DND-41 (cell line): Measurements from ENCODE around the gene TOR1A.

Experiments used
- ATAC-seq: fragments of 200-7000 bp; cut with Tn5 transposase; 3 replicates; pipeline ENCODE4 v1.9.1; 2021; ENCODE audit warnings: low read depth; ENCODE audit not compliant: insufficient read depth
- DNase-seq: peaks from one replicate; pipeline ENCODE4 v3.0.0-alpha.2; 2020
- H2AFZ ChIP-seq: 2 replicates; pipeline ENCODE4 v1.6.0; 2012; ENCODE audit warnings: low read depth, low read length
- H3K27ac ChIP-seq: 2 replicates; pipeline ENCODE4 v1.5.1; 2012; ENCODE audit warnings: low read length, inconsistent platforms
- H3K27me3 ChIP-seq: fragments of 200-600 bp; sonication (generic); 2 replicates; pipeline ENCODE4 v1.6.0; 2012; ENCODE audit warnings: low read length, mild to moderate bottlenecking, inconsistent platforms; ENCODE audit not compliant: insufficient read depth, poor library complexity
- H3K36me3 ChIP-seq: 2 replicates; pipeline ENCODE4 v1.5.1; 2012; ENCODE audit warnings: low read length, inconsistent platforms; ENCODE audit not compliant: insufficient read depth
- H3K4me1 ChIP-seq: 2 replicates; pipeline ENCODE4 v1.5.1; 2012; ENCODE audit warnings: mild to moderate bottlenecking, low read length; ENCODE audit not compliant: insufficient read depth
- H3K4me2 ChIP-seq: 2 replicates; pipeline ENCODE4 v1.6.0; 2012; ENCODE audit warnings: mild to moderate bottlenecking, moderate library complexity, low read length, inconsistent platforms; ENCODE audit not compliant: insufficient read depth
- H3K4me3 ChIP-seq, 2 experiments: fragments of 200-600 bp in 1 of 2; shearing (Covaris generic) in 1 of 2; 2 replicates each; pipeline ENCODE4 v1.5.1; 2012 to 2016; ENCODE audit warnings: inconsistent platforms in 2 of 2, low read length in 2 of 2, mild to moderate bottlenecking in 2 of 2, low read depth in 1 of 2, moderate library complexity in 1 of 2
- H3K79me2 ChIP-seq: 2 replicates; pipeline ENCODE4 v1.6.0; 2012; ENCODE audit warnings: low read length, inconsistent platforms; ENCODE audit not compliant: insufficient read depth
- H3K9ac ChIP-seq: 2 replicates; pipeline ENCODE4 v1.6.0; 2012; ENCODE audit warnings: low read depth, mild to moderate bottlenecking, inconsistent platforms, low read length, moderate library complexity
- H3K9me3 ChIP-seq: 2 replicates; pipeline ENCODE4 v1.5.1; 2012; ENCODE audit warnings: low read length, moderate library complexity, mild to moderate bottlenecking, inconsistent platforms; ENCODE audit not compliant: insufficient read depth, severe bottlenecking
- H4K20me1 ChIP-seq: 2 replicates; pipeline ENCODE4 v1.6.0; 2012; ENCODE audit warnings: low read length; ENCODE audit not compliant: insufficient read depth
- CTCF ChIP-seq: IDR thresholded peaks from 2 replicates; pipeline ENCODE4 v1.5.1; 2012; ENCODE audit warnings: borderline replicate concordance, low read length, moderate library complexity, mild to moderate bottlenecking; ENCODE audit not compliant: poor library complexity, severe bottlenecking; ENCODE audit errors: extremely low read depth
- EZH2 ChIP-seq: IDR thresholded peaks from 3 replicates; pipeline ENCODE4 v1.6.1; 2012; ENCODE audit warnings: borderline replicate concordance, low read depth, mild to moderate bottlenecking, moderate library complexity, low read length, inconsistent platforms; ENCODE audit not compliant: severe bottlenecking

The TOR1A gene

GRCh38 chr9:129773262-129774048 lies 50.5 kb downstream of the TOR1A start:
- Histone ChIP-seq H3K36me3 (no peaks in the 10 kb centered on the region), H3K4me3 (no peak overlapping the region), H3K27me3 (peaks cover 3% of the 10 kb centered on the region), H2AFZ (no peak overlapping the region), H3K79me2 (no peaks in the 10 kb centered on the region), H3K9me3 (no peaks in the 10 kb centered on the region), H3K4me1 (peaks cover 9% of the 10 kb centered on the region), H3K27ac (no peak overlapping the region), H4K20me1 (no peaks in the 10 kb centered on the region; the same call in 1 of the 2 replicates), H3K9ac (no peak overlapping the region), H3K4me2 (no peak overlapping the region)
- TF ChIP-seq EZH2 (no peak), CTCF (no peak)
- ATAC-seq = no peak
- DNase-seq = no peak

GRCh38 chr9:129770741-129771140 lies 53.2 kb downstream of the TOR1A start:
- no peaks in the 10 kb centered on the region for H4K20me1 ChIP-seq
- no peaks in the 10 kb centered on the region for H3K27me3 ChIP-seq
- H3K79me2 ChIP-seq = no peaks in the 10 kb centered on the region
- TF ChIP-seq CTCF (no peak), EZH2 (no peak)
- no peaks in the 10 kb centered on the region for H3K4me1 ChIP-seq
- H3K4me2 ChIP-seq = no peak overlapping the region
- no peaks in the 10 kb centered on the region for H3K36me3 ChIP-seq
- DNase-seq (no peak), ATAC-seq (no peak)
- no peak overlapping the region for H2AFZ ChIP-seq
- H3K27ac ChIP-seq = no peak overlapping the region
- H3K4me3 ChIP-seq = no peak overlapping the region
- H3K9me3 ChIP-seq = no peaks in the 10 kb centered on the region
- no peak overlapping the region for H3K9ac ChIP-seq

GRCh38 chr9:129769669-129770068 lies 54.3 kb downstream of the TOR1A start:
- Histone ChIP-seq H3K4me3 (no peak overlapping the region), H3K27me3 (no peaks in the 10 kb centered on the region), H2AFZ (no peak overlapping the region), H3K27ac (no peak overlapping the region), H4K20me1 (no peaks in the 10 kb centered on the region), H3K9ac (no peak overlapping the region), H3K9me3 (no peaks in the 10 kb centered on the region), H3K4me1 (no peaks in the 10 kb centered on the region), H3K4me2 (no peak overlapping the region), H3K36me3 (no peaks in the 10 kb centered on the region), H3K79me2 (no peaks in the 10 kb centered on the region)
- no peak for DNase-seq
- TF ChIP-seq EZH2 (no peak), CTCF (no peak)
- ATAC-seq = no peak

GRCh38 chr9:129768486-129768885 lies 55.5 kb downstream of the TOR1A start:
- TF ChIP-seq EZH2 (no peak), CTCF (no peak)
- no peaks in the 10 kb centered on the region for H3K9me3 ChIP-seq
- no peaks in the 10 kb centered on the region for H3K36me3 ChIP-seq
- H3K79me2 ChIP-seq = no peaks in the 10 kb centered on the region
- DNase-seq (no peak), ATAC-seq (no peak)
- H3K9ac ChIP-seq = no peak overlapping the region
- no peaks in the 10 kb centered on the region for H4K20me1 ChIP-seq
- H3K4me3 ChIP-seq = no peak overlapping the region
- H3K4me1 ChIP-seq = no peaks in the 10 kb centered on the region
- no peak overlapping the region for H3K4me2 ChIP-seq
- no peaks in the 10 kb centered on the region for H3K27me3 ChIP-seq
- H3K27ac ChIP-seq = no peak overlapping the region
- no peak overlapping the region for H2AFZ ChIP-seq
